ENCODE data around the gene TMEM256.

Gene TMEM256

DNA sequence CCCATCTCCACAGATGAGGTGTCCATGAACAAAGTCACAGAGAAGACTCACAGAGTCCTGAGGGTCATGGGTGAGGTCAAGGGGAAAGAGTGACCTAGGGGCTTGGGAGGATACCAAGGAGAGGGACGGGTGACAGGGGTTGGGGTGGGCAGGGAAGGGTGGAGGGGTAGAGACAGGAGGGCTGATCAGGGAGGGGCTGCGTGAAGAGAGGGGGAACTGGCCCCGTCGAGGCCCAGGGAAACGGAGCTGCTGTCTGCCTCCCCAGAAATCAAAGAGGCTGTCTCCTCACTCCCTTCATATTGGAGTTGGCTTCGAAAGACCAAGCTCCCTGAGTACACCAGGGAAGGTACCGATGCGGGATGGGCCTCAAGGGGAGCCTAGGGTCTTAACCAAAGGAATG is 48.3 kb downstream of the TMEM256 start:
- in situ Hi-C loops (cut with MboI; ENCODE audit: low sequenced_read_pairs, unreplicated experiment): no loop called here
- TF ChIP-seq, protein P1, sequence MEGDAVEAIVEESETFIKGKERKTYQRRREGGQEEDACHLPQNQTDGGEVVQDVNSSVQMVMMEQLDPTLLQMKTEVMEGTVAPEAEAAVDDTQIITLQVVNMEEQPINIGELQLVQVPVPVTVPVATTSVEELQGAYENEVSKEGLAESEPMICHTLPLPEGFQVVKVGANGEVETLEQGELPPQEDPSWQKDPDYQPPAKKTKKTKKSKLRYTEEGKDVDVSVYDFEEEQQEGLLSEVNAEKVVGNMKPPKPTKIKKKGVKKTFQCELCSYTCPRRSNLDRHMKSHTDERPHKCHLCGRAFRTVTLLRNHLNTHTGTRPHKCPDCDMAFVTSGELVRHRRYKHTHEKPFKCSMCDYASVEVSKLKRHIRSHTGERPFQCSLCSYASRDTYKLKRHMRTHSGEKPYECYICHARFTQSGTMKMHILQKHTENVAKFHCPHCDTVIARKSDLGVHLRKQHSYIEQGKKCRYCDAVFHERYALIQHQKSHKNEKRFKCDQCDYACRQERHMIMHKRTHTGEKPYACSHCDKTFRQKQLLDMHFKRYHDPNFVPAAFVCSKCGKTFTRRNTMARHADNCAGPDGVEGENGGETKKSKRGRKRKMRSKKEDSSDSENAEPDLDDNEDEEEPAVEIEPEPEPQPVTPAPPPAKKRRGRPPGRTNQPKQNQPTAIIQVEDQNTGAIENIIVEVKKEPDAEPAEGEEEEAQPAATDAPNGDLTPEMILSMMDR (IDR thresholded peaks at IDR 0.05; ENCODE audit: borderline replicate concordance, control extremely low read depth, extremely low read depth, insufficient read depth, missing control alignments): no peak
- no peak for DNase-seq (ENCODE audit: low spot score)

DNA sequence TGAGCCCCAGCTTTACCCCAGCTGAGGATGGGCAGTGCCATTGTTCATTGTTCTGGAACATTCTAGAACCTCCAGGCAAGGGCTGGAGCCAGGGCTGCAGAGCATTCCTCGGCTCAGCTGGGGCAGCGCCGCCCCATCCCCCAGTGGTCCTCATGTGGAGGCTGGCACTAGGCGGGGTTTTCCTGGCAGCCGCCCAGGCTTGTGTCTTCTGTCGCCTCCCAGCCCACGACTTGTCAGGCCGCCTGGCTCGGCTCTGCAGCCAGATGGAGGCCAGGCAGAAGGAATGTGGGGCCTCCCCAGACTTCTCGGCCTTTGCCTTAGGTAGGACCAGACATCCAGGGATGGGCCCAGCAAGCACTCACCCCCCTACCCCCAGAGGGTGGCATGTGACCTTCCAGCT is 48.8 kb downstream of the TMEM256 start, which contains the start of gene TMEM95:
TMEM95 (plus strand) TSS at position 104 of the 400 bp plus-strand sequence; CDS start at position 153, 49 bp downstream.
- in situ Hi-C loops (cut with MboI; ENCODE audit: low sequenced_read_pairs, unreplicated experiment): no loop called here
- TF ChIP-seq, protein P1 (IDR thresholded peaks at IDR 0.05; ENCODE audit: borderline replicate concordance, control extremely low read depth, extremely low read depth, insufficient read depth, missing control alignments): no peak
- DNase-seq (ENCODE audit: low spot score): no peak

DNA sequence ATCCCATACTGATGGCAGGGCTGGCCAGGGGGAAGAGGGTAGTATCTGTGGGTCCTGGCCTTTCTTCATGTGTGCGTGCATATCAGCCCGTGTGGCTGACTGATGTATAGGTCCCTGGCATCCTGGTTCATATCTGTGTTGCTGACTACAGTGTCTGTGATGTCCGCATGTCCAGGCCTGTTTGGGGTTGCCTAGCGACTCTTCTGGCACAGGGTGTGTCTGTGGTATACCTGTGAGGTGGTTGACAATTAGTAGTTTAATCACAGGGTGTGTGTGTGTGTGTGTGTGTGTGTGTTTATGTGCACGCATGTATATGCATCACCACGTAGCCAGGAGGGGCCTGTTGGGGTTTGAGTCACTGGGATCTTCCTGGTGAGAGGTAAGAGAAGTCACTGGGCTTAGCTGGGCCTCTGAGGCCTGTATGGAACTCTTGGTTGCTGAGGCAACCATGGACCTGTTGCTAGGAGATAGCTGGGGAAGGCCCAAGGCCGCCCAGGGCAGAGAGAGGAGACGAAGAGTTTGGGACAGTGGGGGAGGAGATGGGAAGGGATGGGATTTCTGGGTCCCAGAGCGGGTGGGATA is 49.5 kb downstream of the TMEM256 start:
- in situ Hi-C loops (cut with MboI; ENCODE audit: low sequenced_read_pairs, unreplicated experiment): no loop called here
- DNase-seq (ENCODE audit: low spot score): no peak
- TF ChIP-seq, protein P1 (IDR thresholded peaks at IDR 0.05; ENCODE audit: borderline replicate concordance, control extremely low read depth, extremely low read depth, insufficient read depth, missing control alignments): no peak

All from GM13976 (cell line).